ENCODE measurements around the gene HSD17B2.
"Not testable (repeated sequence)": the region's sequence is repeated elsewhere in the genome, so short reads cannot be mapped to it uniquely, and the experiment has no call there.

The HSD17B2 gene

GRCh38 chr16:82082543-82083244 is 47.6 kb downstream of the HSD17B2 start:
- no peak for DNase-seq

DNA sequence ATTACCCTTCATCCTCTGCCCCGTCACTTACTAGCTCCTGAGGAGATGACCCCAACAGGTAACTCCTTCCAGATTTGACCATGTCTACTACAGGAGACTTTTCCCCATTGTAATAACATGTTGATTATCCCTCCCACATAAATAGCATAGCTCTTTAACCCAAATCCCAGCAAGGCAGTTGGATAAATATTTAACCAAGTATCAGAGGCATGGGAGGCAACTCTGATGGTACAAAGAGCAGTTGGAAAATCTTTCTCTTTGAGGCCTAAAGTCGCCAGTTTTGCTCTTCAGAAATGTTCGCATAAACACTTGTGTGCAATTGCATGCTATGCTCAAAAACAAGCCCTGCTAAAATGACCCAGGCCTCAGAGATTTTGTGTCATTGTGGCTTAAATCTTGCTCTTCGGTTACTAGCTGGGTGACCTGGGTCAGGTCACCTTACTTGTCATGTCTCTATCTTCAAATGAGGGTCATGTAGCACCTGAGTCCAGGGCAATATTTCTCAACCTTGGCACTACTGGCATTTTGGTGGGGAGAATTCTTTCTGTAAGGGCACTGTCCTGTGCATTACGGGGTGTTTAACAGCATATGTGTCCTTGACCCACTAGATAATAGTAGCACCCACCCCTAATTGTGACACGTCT is 48.8 kb downstream of the HSD17B2 start:
- DNase-seq: no peak

DNA sequence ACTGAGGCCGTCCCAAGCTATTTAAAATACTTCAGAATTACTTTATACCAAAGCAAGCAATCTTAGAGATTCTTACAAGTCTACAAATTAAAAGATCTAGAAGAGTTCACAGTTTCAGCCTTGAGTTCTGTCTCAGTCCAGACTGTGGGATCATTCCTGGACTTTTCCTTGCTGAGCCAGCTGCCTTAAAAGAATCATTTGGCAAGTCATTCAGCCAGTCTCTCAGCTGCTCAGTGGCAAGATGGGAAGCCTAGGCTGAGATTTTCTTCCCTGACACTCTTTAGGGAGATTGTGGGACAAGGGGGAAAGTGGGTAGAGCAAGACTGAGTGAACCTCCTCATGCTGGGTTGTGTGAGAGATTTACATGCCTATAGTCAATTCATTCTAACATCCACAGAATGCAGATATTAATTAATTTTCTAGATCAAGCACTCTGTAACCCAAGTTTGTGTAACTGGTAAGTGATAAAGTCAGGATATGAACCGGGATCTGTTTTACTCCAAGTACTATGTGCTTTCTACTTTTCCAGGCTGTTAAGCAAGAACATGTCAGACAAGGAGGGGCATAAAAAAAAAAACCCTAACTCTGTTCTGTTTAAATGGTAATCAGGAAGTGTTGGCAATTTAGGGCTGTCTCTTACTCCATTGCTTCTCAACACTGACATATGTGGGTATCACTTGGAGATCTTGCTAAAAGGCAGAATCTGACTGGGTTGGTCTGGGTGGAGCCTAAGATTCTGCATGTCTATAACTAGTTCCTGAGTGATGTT is 50.1 kb downstream of the HSD17B2 start:
- DNase-seq: no peak

DNA sequence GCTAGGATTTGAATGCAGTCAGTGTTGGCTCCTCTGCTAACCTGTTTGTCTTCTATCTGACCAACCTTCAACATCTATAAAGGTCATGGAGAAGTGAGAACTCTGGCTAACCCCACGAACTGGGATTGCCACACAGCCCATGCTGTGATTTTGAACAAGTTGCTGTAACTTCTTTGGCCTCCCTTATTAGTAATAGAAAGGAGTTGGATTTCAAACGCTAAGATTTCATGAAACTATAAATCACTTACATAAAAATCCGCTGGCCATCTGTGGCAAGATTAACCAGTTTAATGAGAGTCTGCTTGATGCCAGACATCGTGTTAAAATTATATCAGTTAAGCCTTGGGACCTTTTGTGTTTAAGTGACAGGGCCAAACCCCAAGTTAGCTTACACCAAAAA is 53.4 kb downstream of the HSD17B2 start:
- DNase-seq: no peak

- no peak for DNase-seq
Observed at GRCh38 chr16:82091241-82091640, 56.2 kb downstream of the HSD17B2 start.

DNA sequence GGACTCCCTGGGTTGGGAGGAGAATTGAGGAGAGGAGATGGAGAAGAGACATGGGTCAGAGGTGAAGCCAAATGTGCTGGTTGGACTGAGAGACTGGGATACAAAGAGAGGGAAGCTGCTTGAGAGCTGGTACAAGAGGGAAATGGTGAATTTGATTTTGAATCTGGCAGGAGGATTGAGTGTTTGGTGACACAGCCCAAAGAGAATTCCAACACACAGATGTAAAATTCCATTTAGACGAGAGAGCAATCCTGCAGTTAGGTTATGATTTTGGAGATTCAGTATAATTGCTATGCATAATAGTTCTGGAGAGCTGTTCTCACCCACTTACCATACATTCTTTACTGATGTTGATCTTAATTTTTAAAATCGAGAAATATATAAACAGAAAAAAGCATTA is 57.7 kb downstream of the HSD17B2 start:
- DNase-seq: no peak

DNA sequence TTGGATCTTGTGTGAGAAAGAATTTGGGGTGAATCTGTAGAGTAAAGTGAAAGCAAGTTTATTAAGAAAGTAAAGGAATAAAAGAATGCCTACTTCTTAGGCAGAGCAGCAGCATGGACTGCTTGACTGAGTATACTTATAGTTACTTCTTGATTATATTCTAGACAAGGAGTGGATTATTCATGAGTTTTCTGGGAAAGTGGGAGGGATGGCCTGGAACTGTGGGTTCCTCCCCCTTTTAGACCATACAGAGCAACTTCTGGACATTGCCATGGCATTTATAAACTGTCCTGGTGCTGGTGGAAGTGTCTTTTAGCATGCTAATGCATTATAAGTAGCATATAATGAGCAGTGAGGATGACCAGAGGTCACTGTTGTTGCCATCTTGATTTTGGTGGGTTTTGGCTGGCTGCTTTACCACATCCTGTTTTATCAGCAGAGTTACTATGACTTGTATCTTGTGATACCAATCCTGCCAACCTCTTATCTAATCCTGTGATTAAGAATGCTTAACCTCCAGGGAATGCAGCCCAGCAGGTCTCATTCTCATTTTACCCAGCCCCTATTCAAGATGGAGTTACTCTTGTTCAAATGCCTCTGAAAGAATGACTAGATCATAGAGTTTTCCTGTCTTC is 58.7 kb downstream of the HSD17B2 start:
- DNase-seq: no peak

DNA sequence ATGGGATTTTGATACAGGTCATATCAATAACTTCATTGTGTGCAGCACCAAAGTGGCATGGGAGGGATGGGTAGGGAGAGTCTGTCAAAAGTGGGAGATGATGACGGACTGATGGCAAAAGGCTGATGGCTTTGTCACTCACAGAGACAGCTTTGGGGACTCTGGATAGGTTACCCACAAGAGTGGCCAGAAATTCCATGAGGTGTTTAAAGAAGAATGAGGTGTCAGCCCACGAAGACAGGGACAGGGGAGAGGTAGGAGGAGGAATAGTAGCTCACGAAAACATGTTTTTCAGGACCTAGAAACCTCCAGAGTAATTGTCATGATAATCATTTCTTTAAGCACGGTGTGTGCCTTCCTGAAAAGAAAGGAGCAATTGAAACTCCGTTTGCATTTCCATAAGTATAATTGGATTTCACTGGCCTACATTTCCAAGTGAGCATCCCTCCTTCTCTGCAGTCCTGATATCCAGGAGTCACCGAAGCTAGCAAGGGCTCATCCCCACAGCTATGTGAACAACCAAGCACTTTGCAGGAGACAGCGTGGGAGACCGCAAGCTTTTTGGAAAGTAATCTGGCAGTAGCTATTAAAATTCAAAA is 60.0 kb downstream of the HSD17B2 start:
- DNase-seq: no peak

- no peak for DNase-seq
Observed at GRCh38 chr16:82096641-82097040, 61.6 kb downstream of the HSD17B2 start.

- DNase-seq: no peak
Observed at GRCh38 chr16:82105107-82105506, 70.1 kb downstream of the HSD17B2 start.

DNA sequence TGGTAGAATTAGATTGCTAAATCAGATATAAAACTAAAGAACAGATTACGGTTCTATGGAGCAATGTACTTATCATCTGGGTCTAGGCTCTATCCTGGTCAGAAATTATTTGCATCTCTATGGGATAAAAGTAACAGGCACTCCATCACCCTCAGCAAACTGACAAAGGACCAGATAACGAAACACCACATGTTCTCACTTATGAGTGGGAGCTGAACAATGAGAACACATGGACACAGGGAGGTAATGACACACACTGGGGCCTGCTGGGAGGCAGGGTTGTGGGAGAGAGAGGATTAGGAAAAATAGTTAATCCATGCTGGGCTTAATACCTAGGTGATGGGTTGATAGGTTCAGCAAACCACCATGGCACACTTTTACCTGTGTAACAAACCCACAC is 73.0 kb downstream of the HSD17B2 start:
- no peak for DNase-seq

DNA sequence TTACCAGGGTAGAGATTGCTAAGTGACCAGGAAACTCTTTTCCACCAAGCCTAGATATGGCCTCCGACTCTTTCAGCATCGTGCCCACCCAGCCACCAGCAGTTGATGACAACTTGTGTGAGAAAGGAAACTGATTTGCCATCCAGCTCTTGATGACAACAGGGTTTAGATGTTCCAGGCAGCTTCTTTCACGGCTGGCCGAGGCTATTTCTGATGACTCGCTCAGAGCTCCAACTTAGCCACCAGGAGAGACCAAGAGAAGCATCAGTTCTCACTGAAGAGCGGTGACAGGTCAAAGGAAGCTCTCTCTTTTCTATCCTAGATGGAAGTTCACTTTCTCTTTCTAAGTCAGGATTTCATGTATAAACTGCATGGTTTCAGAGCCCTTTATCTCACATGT is 73.7 kb downstream of the HSD17B2 start:
- no peak for DNase-seq

GRCh38 chr16:82109266-82109665 is 74.2 kb downstream of the HSD17B2 start:
- DNase-seq: not testable (repeated sequence)

DNA sequence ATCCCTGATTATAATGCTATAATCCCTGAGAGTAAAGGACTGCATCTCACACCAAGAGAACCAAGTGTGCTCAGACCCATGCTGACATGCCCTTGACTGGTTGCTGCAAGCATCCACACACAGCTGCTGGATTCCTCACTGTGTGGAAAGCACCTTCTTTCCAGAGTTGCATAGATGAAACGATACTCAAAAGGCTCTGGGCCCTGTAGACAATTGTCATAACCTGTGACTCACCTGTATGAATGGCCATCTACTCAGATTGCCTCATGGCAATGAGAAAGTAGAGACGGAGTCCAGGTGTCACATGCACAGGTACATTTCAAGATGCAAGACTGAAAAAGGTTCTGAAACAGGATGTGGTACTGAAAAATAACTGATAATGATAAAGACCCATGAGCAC is 76.9 kb downstream of the HSD17B2 start:
- DNase-seq: no peak

DNA sequence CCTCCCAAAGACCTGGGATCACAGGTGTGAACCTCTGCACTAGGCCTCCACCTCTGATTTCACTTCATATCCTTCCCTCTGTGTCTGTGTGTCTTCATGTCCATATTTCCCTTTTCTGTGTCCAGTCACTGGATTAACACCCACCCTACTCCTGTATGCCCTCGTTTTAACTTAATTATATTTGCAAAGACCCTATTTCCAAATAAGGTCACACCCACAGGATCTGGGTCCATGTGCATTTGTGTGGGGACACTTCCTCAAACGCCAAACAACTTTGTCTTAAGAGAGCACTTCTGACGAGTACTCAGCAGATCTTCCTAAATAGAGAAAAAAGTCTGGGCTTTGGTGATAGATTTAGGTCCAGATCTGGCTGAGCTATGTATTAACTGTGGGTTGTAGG is 78.7 kb downstream of the HSD17B2 start:
- no peak for DNase-seq

DNA sequence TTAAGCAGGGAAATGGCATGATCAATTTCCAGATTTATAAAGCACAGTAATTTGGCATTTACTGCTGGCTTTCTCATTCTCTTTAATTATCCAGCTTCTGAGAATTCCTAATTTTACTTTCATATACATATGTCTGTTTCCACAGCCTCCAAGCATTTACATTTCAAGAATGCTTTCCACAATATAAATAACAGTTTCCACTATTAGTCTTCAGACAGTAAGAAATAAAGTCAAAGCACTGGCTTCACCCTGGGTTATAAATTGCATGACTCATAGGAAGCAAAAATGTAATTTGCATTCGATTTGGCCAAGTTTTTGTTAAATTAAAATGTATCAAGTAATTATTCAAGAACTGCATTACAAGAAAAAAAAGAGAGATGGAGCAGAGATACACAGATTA is 81.5 kb downstream of the HSD17B2 start:
- no peak for DNase-seq

DNA sequence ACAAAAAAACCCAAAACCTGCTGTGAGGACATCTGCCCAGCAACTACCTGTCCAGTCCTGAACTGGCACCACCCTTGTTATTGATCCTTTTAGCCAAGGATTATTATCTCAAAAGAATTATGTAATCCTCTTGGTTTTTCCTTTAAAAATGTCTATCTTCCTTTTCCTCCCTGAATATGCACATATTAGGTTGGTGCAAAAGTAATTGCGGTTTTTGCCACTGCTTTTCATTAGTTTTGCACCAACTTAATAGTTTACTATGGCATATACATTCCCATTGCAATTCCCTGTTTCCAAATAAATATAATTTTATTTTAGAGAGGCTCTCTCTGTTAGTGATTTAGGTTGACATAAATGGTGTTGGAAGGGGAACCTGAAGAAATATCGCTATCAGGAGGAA is 83.7 kb downstream of the HSD17B2 start:
- DNase-seq: no peak

DNA sequence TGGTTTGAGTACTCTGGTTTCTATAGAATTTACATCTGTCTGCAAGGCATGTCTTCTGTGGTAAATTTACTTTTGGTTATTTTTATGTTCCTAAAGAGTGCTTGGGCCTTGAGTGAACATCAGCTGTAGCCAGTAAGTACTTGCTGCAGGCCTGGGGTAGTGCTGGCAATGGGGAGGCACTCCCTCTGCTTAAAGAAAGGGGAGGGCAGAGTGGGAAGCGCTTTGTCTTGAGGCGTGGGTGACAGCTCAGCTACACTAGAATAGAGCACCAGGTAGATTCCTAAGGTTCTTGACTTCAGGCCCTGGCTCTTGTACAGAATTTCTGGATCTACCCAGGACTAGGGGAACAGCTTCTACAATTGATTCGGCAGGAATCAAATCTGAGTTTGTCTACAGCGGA is 84.4 kb downstream of the HSD17B2 start:
- no peak for DNase-seq

- no peak for DNase-seq
Observed at GRCh38 chr16:82124651-82125050, 89.6 kb downstream of the HSD17B2 start.

- no peak for DNase-seq
Observed at GRCh38 chr16:82129881-82130280, 94.8 kb downstream of the HSD17B2 start.

GRCh38 chr16:82133798-82134197 is 98.7 kb downstream of the HSD17B2 start:
- DNase-seq: no peak

- no peak for DNase-seq
Observed at GRCh38 chr16:82134846-82135245, 99.8 kb downstream of the HSD17B2 start.

GRCh38 chr16:82135844-82136243 is 100.8 kb downstream of the HSD17B2 start:
- DNase-seq: no peak
